Esophagus muscularis mucosa (tissue), 4 donors: ENCODE results near the gene ARID1B. TPM values are rescaled to one million over a fixed set of nuclear protein-coding genes. Genes with fewer than 3 reads are reported as not detected.

Experiments
- DNase-seq: peaks from one replicate; pipeline ENCODE4 v3.0.0-alpha.2; 2017; ENCODE audit errors: extremely low spot score
- H3K27ac ChIP-seq, 4 donors: fragments of 200-600 bp; sonication (generic); replicated peaks in 1 of 4; 1 replicate in 3 of 4; 2 replicates in 1 of 4; pipeline ENCODE4 v1.5.1; 2016 to 2019; ENCODE audit warnings: mild to moderate bottlenecking in 1 of 4
- H3K27me3 ChIP-seq, 4 donors: fragments of 200-600 bp; sonication (generic); one replicate each; pipeline versions ENCODE4 v1.5.1 to v1.6.0; 2016 to 2019
- H3K36me3 ChIP-seq, 4 donors: fragments of 200-600 bp; sonication (generic); one replicate each; pipeline ENCODE4 v1.5.1; 2016 to 2019
- H3K4me1 ChIP-seq, 4 donors: fragments of 200-600 bp; sonication (generic); one replicate each; pipeline ENCODE4 v1.5.1; 2016 to 2019
- H3K4me3 ChIP-seq, 4 donors: fragments of 200-600 bp; sonication (generic); 1 replicate in 2 of 4; 2 replicates in 2 of 4; pipeline ENCODE4 v1.5.1; 2016 to 2019; ENCODE audit warnings: mild to moderate bottlenecking in 4 of 4, moderate library complexity in 1 of 4
- H3K9me3 ChIP-seq, 4 donors: fragments of 200-600 bp; sonication (generic); 1 replicate in 3 of 4; 2 replicates in 1 of 4; pipeline ENCODE4 v1.5.1; 2016 to 2019
- EP300 ChIP-seq: sonication (generic); formaldehyde crosslinking; IDR thresholded peaks from one replicate; pipeline ENCODE4 v1.6.1; 2017; ENCODE audit warnings: antibody characterized with exemption
- POLR2A ChIP-seq: fragments of 450-650 bp; IDR thresholded peaks from one replicate; pipeline ENCODE4 v1.6.1; 2017; ENCODE audit warnings: antibody characterized with exemption, moderate library complexity, mild to moderate bottlenecking, low read depth
- POLR2AphosphoS5 ChIP-seq, 2 donors: sonication (generic); formaldehyde crosslinking; IDR thresholded peaks; one replicate each; pipeline ENCODE4 v1.6.1; 2017; ENCODE audit warnings: antibody characterized with exemption in 2 of 2
- WGBS: methylation state at CpG from one replicate; pipeline ENCODE4 v1.1.5; 2018; 5-methylcytosine and 5-hydroxymethylcytosine counted together
- intact Hi-C: fragments of 100-400 bp; cut with DNase I; formaldehyde crosslinking; loops from one replicate; pipeline ENCODE4 v1.15.1; 2023
- total RNA-seq, 4 donors: library from RNA; depleted of rRNA; stranded (reverse); fragments of >200 nt; gene quantifications; one replicate each; pipeline versions ENCODE4 v1.1.0 to v1.2.1, GENCODE V29; 2016
- TF ChIP-seq, protein P1 (sequence below), 3 experiments: fragments of 200-600 bp in 2 of 3; fragments of 450-650 bp in 1 of 3; sonication (generic) in 2 of 3; IDR thresholded peaks; one replicate each; pipeline ENCODE4 v1.5.1; 2017 to 2019; ENCODE audit warnings: antibody characterized with exemption in 3 of 3, mild to moderate bottlenecking in 2 of 3, moderate library complexity in 1 of 3

The ARID1B gene
- total RNA-seq, 4 donors from 2014 or later: 55.0 to 87.2 (median 72.7) TPM

DNA sequence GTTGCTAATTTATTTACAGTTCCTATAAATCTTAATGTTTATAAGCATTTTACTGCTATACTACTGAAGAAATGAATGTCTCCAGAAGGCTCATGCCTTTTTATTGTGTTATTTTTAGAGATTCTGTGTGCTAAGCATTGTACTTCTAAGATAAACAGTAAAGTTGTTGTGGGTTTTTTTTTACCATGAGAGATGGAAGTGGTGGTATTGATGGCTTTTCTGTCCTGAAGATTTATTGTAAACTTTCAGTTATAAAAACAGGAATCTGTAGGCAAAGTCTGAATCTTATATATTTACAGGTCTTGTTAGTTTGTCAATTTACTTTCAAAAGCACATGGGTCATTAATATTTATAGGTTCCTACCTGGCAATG, 299.3 kb downstream of the ARID1B start:
- no peak for DNase-seq
- no peaks in the 10 kb centered on the region for H3K36me3 ChIP-seq
- no peak overlapping the region for H3K27ac ChIP-seq
- no peaks in the 10 kb centered on the region for H3K9me3 ChIP-seq
- intact Hi-C loops: no loop called here
- H3K4me3 ChIP-seq: no peak overlapping the region
- H3K4me1 ChIP-seq: peaks cover 4 to 47% (median 24%) of the 10 kb centered on the region in 4 donors
- TF ChIP-seq POLR2A: no peak
- no peak for TF ChIP-seq POLR2AphosphoS5 (IDR thresholded peaks at IDR 0.05)
- TF ChIP-seq EP300: no peak
- TF ChIP-seq, protein P1, sequence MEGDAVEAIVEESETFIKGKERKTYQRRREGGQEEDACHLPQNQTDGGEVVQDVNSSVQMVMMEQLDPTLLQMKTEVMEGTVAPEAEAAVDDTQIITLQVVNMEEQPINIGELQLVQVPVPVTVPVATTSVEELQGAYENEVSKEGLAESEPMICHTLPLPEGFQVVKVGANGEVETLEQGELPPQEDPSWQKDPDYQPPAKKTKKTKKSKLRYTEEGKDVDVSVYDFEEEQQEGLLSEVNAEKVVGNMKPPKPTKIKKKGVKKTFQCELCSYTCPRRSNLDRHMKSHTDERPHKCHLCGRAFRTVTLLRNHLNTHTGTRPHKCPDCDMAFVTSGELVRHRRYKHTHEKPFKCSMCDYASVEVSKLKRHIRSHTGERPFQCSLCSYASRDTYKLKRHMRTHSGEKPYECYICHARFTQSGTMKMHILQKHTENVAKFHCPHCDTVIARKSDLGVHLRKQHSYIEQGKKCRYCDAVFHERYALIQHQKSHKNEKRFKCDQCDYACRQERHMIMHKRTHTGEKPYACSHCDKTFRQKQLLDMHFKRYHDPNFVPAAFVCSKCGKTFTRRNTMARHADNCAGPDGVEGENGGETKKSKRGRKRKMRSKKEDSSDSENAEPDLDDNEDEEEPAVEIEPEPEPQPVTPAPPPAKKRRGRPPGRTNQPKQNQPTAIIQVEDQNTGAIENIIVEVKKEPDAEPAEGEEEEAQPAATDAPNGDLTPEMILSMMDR (IDR thresholded peaks at IDR 0.05): no peak
- H3K27me3 ChIP-seq: no peaks in the 10 kb centered on the region

DNA sequence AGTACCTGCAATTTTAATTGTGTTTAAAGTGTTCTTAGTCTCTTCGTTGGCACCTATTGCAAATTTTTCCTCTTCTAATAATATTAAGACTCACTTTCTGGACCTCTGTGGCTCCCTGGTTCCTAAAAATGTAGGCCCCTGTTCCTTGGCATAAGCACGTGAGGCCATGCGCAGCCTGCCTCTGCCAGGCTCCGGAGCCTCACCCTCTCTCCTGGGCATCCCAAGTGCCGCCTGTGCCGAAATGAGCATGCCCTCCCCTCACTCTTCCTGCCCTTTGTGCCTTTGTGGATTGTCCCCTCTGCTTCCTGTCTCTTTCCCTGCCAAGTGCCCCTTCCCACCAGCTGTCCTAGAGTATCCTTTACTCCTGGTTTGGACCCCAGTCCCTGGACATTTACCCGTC, 300.1 kb downstream of the ARID1B start:
- no peak for DNase-seq
- 97% methylated on average over 7 of the region's 7 CpGs for WGBS
- H3K9me3 ChIP-seq: no peaks in the 10 kb centered on the region
- no peak overlapping the region for H3K27ac ChIP-seq
- peaks cover 4 to 39% (median 18%) of the 10 kb centered on the region in 4 donors for H3K4me1 ChIP-seq
- intact Hi-C loops: no loop called here
- no peak for TF ChIP-seq POLR2A
- no peak for TF ChIP-seq POLR2AphosphoS5 (IDR thresholded peaks at IDR 0.05)
- TF ChIP-seq, protein P1 (IDR thresholded peaks at IDR 0.05): no peak
- no peak for TF ChIP-seq EP300
- H3K36me3 ChIP-seq: no peaks in the 10 kb centered on the region
- no peak overlapping the region for H3K4me3 ChIP-seq
- H3K27me3 ChIP-seq: no peaks in the 10 kb centered on the region

DNA sequence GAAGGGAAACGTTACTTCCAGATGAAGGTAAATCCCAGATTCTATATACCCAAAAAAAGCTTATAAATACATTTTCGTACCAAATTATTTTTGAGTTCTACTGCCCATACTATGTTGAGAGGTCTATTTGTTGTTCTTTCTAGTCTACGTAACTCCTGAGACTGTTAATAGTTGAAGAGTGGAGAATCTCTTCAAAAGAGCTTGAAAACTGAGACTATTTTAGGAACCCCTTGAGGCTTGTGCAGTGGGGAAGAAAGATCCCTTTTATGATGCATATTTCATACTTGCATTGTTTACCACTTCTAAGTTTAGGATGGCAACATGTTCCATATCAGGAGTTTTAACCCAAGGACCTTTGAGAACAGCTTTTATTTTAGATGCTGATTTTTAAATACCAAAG, 301.1 kb downstream of the ARID1B start:
- H3K4me3 ChIP-seq: no peak overlapping the region
- WGBS: 85% methylated on average over 3 of the region's 3 CpGs
- intact Hi-C loops: no loop called here
- H3K27ac ChIP-seq: no peak overlapping the region
- H3K36me3 ChIP-seq: no peaks in the 10 kb centered on the region
- peaks cover 3 to 37% (median 17%) of the 10 kb centered on the region in 4 donors for H3K4me1 ChIP-seq
- no peaks in the 10 kb centered on the region for H3K9me3 ChIP-seq
- no peak for DNase-seq
- TF ChIP-seq POLR2A (no peak), EP300 (no peak), POLR2AphosphoS5 (IDR thresholded peaks at IDR 0.05) (no peak)
- TF ChIP-seq, protein P1 (IDR thresholded peaks at IDR 0.05): no peak
- H3K27me3 ChIP-seq: no peaks in the 10 kb centered on the region

DNA sequence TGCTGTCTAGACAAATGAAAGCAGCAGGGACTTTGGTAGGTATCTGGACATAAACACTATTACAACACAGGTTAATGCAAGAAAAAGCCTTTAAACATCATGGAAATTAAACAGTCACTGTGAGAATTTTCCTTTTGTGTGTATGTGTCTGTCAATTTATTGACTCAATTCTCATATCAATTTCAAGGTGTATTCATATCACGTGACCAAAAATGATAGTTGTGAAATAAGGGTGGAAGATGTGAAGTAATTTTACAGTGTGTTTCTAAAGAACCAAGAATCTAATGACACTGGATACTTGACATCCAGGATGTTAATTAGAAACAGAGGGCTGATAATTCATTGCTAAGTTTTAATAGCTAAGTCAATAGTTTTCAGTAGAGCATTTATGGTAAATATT, 302.1 kb downstream of the ARID1B start:
- no peak for DNase-seq
- 92% methylated on average over 1 of the region's 1 CpG for WGBS
- Histone ChIP-seq H3K9me3 (no peaks in the 10 kb centered on the region), H3K27me3 (no peaks in the 10 kb centered on the region), H3K4me3 (no peak overlapping the region), H3K36me3 (no peaks in the 10 kb centered on the region), H3K27ac (no peak overlapping the region), H3K4me1 (peaks cover 0 to 36% (median 17%) of the 10 kb centered on the region in 4 donors)
- intact Hi-C loops: no loop called here
- TF ChIP-seq, protein P1 (IDR thresholded peaks at IDR 0.05): no peak
- TF ChIP-seq EP300 (no peak), POLR2A (no peak), POLR2AphosphoS5 (IDR thresholded peaks at IDR 0.05) (no peak)

DNA sequence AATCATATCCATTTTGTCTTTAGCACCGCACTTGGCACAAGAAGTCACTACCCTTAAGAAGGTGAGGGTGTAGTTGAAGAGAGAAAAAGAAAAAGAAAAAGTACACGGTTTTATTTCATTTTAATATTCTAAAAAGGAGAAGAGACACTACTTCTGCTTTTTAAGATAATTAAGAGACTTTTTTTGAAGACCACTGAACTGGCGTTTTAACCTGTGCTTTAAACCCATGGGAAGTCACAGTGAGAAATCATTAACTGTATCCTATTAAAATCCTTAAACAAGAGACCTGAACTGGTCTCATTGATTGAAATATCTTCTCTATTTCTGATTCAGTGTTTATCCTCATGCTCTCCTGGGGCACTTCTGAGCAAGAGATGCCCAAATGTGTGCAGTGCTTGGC, 302.6 kb downstream of the ARID1B start:
- Histone ChIP-seq H3K27me3 (no peaks in the 10 kb centered on the region), H3K27ac (no peak overlapping the region), H3K4me1 (peaks cover 0 to 31% (median 17%) of the 10 kb centered on the region in 4 donors), H3K36me3 (peaks cover 0 to 3% (median 1%) of the 10 kb centered on the region in 4 donors), H3K4me3 (no peak overlapping the region), H3K9me3 (no peaks in the 10 kb centered on the region)
- intact Hi-C loops: no loop called here
- WGBS: 81% methylated on average over 3 of the region's 3 CpGs
- no peak for DNase-seq
- TF ChIP-seq POLR2A (no peak), POLR2AphosphoS5 (IDR thresholded peaks at IDR 0.05) (no peak), EP300 (no peak)
- TF ChIP-seq, protein P1 (IDR thresholded peaks at IDR 0.05): no peak
